AG10803 (cell line): ENCODE measurements around the gene KRTAP12-2.

ENCODE experiments used
- DNase-seq: peaks from one replicate; pipeline ENCODE4 v3.0.0; 2010; ENCODE audit warnings: low read depth
- H3K4me3 ChIP-seq: 2 replicates; pipeline ENCODE4 v1.5.1; 2011; ENCODE audit warnings: mild to moderate bottlenecking, low read length, control low read depth
- CTCF ChIP-seq: conservative IDR thresholded peaks from 2 replicates; pipeline ENCODE4 v1.5.1; 2011; ENCODE audit warnings: mild to moderate bottlenecking, low read length, control low read depth, inconsistent platforms

Gene KRTAP12-2

GRCh38 chr21:44616591-44616926 is 50.2 kb downstream of the KRTAP12-2 start:
- H3K4me3 ChIP-seq, result no peak overlapping the region
- DNase-seq, result no peak
- TF ChIP-seq CTCF, result no peak
